ENCODE data around the gene RIPK3.

DNA sequence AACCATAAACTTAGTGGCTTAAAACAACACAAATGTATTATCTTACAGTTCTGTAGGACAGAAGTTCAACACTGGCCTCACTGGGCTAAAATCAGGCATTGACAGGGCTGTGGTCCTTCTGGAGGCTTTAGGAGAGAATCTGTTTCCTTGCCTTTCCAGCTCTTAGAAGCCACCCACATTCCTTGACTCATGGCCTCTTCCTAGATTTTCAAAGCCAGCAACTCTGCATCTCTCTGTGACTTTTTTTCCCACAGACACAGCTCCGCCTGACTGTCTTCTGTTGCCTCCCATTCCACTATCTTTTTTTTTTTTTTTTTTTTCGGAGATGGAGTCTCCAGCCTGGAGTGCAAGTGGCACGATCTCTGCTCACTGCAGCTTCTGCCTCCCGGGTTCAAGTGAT is 16.4 kb upstream of the RIPK3 start:
- TF ChIP-seq POLR2A (IDR thresholded peaks at IDR 0.05; ENCODE audit: low read depth, low read length) = no peak
- TF ChIP-seq TAF1 (IDR thresholded peaks at IDR 0.05; ENCODE audit: borderline replicate concordance, low read depth, low read length) = no peak
